Pancreas (tissue), 10 donors: ENCODE results near the gene ZNF253. TPM values are rescaled to one million over a fixed set of nuclear protein-coding genes. Genes with fewer than 3 reads are reported as not detected.
"Not testable (repeated sequence)": the region's sequence is repeated elsewhere in the genome, so short reads cannot be mapped to it uniquely, and the experiment has no call there.

Experiments used
- ATAC-seq, 4 donors: fragments of 200-7000 bp; cut with Tn5 transposase; one replicate each; pipeline versions ENCODE4 v1.8.0 to v1.9.1; 2020; ENCODE audit warnings: mild to moderate bottlenecking in 4 of 4, moderate library complexity in 4 of 4
- DNase-seq, 6 donors: peaks; one replicate each; pipeline ENCODE4 v3.0.0-alpha.2; 2020
- FAIRE-seq: peaks from 2 replicates; lab custom pipeline; 2012; peaks lifted over from hg19 to GRCh38; lab: Jason Lieb, UNC
- H3K27ac ChIP-seq, 4 donors: fragments of 200-600 bp; sonication (generic); 1 replicate in 3 of 4; 2 replicates in 1 of 4; pipeline versions ENCODE4 v1.5.0 to v1.8.0; 2020
- H3K27me3 ChIP-seq, 4 donors: fragments of 200-600 bp; one replicate each; pipeline ENCODE4 v1.8.0; 2021
- H3K36me3 ChIP-seq, 3 donors: fragments of 200-600 bp; sonication (generic) in 1 of 3; one replicate each; pipeline versions ENCODE4 v1.5.0 to v1.8.0; 2020 to 2021
- H3K4me1 ChIP-seq, 3 donors: fragments of 200-600 bp; one replicate each; pipeline ENCODE4 v1.8.0; 2021
- H3K4me3 ChIP-seq, 4 donors: fragments of 200-600 bp; sonication (generic) in 2 of 4; one replicate each; pipeline versions ENCODE4 v1.5.0 to v1.8.0; 2020 to 2021
- H3K9me3 ChIP-seq, 4 donors: fragments of 200-600 bp; one replicate each; pipeline ENCODE4 v1.8.0; 2021
- CTCF ChIP-seq, 4 donors: fragments of 200-600 bp; sonication (generic) in 3 of 4; IDR thresholded peaks; one replicate each; pipeline versions ENCODE4 v1.5.0 to v1.8.0; 2021; ENCODE audit warnings: antibody characterized with exemption in 4 of 4
- WGBS, 2 donors: extraction: QIAGEN DNeasy Blood & Tissue Kit; methylation state at CpG; one replicate each; pipeline ENCODE4 v1.1.7; 2013; 5-methylcytosine and 5-hydroxymethylcytosine counted together
- intact Hi-C, 3 donors: fragments of 100-400 bp; cut with DNase I; formaldehyde crosslinking; loops; one replicate each; pipeline versions ENCODE4 v1.11.1 to v1.14.2; 2022
- polyA plus RNA-seq, 2 donors: library from polyadenylated mRNA; stranded (reverse); fragments of 200-250 nt; gene quantifications; one replicate each; pipeline ENCODE4 v1.2.3, GENCODE V29; 2013
- total RNA-seq, 6 donors: library from RNA; stranded (reverse); fragmentation: NEBNext Ultra II Directional in 4 of 6; extraction: Animal tissue kit (Norgen Biotek cat#: 25700) in 4 of 6; gene quantifications; one replicate each; pipeline versions ENCODE4 v1.2.1 to v1.2.4, GENCODE V29; 2021 to 2023
- donor health status: healthy with polysubstance abuse.
- donor health status: DM: no; HTN: no; CAD: no; lungs with moderate emphysema.
- donor health status: DM: no; HTN: no; CAD: no.
- donor health status: control.
- donor health status: control.
- donor health status: Bipolar disorder and iron deficiency.
- donor health status: DM: yes; HTN: yes; CAD: no.
- donor health status: DM: no; HTN: no; CAD: no.
- donor health status: DM: no; HTN: no; CAD: no.
- donor health status: DM: yes; HTN: yes; CAD: no.

Gene ZNF253
- total and polyA plus RNA-seq, 8 donors = 2.3 to 12.7 (median 5.4) TPM

GRCh38 chr19:19847781-19848180 lies 17.9 kb upstream of the ZNF253 start:
- H3K9me3 ChIP-seq = no peaks in the 10 kb centered on the region
- no peak overlapping the region for H3K4me3 ChIP-seq
- 91 to 97% methylated on average over 12 of the region's 12 CpGs for WGBS, 2 donors
- H3K27ac ChIP-seq = no peak overlapping the region
- DNase-seq = no peak
- TF ChIP-seq CTCF (IDR thresholded peaks at IDR 0.05) = no peak
- intact Hi-C loops = no loop called here
- FAIRE-seq = no peak
- no peak for ATAC-seq
- no peaks in the 10 kb centered on the region for H3K27me3 ChIP-seq
- no peaks in the 10 kb centered on the region for H3K4me1 ChIP-seq
- no peaks in the 10 kb centered on the region for H3K36me3 ChIP-seq

GRCh38 chr19:19849056-19849455 lies 16.6 kb upstream of the ZNF253 start:
- H3K9me3 ChIP-seq = no peaks in the 10 kb centered on the region

GRCh38 chr19:19851740-19852139 lies 13.9 kb upstream of the ZNF253 start:
- H3K27me3 ChIP-seq, H3K4me3 ChIP-seq, H3K27ac ChIP-seq, intact Hi-C loops, H3K36me3 ChIP-seq, H3K4me1 ChIP-seq, ATAC-seq, H3K9me3 ChIP-seq, DNase-seq, FAIRE-seq: not testable (repeated sequence)
- 71 to 84% methylated on average over 2 of the region's 2 CpGs for WGBS, 2 donors

More at GRCh38 chr19:19849056-19849455, 16.6 kb upstream of the ZNF253 start:
- H3K4me3 ChIP-seq = no peak overlapping the region
- TF ChIP-seq CTCF (IDR thresholded peaks at IDR 0.05) = no peak
- FAIRE-seq = no peak
- no peak overlapping the region for H3K27ac ChIP-seq
- WGBS, 2 donors = 89 to 91% methylated on average over 6 of the region's 6 CpGs
- no peaks in the 10 kb centered on the region for H3K27me3 ChIP-seq
- no peaks in the 10 kb centered on the region for H3K4me1 ChIP-seq
- intact Hi-C loops = no loop called here
- no peak for DNase-seq
- ATAC-seq = no peak
- no peaks in the 10 kb centered on the region for H3K36me3 ChIP-seq

- 88 to 89% methylated on average over 2 of the region's 2 CpGs for WGBS, 2 donors
- DNase-seq (no peak), ATAC-seq (no peak), FAIRE-seq (no peak)
- Histone ChIP-seq H3K4me1 (no peaks in the 10 kb centered on the region), H3K27ac (no peak overlapping the region), H3K9me3 (no peaks in the 10 kb centered on the region), H3K36me3 (no peaks in the 10 kb centered on the region), H3K4me3 (no peak overlapping the region), H3K27me3 (no peaks in the 10 kb centered on the region)
- intact Hi-C loops = no loop called here
- no peak for TF ChIP-seq CTCF (IDR thresholded peaks at IDR 0.05)
Measured at GRCh38 chr19:19858751-19859150, 6.9 kb upstream of the ZNF253 start.

GRCh38 chr19:19860756-19861390 lies 4.8 kb upstream of the ZNF253 start:
- FAIRE-seq (no peak), ATAC-seq (no peak), DNase-seq (peak in 1 of 6 donors; percentile 37)
- Histone ChIP-seq H3K36me3 (no peaks in the 10 kb centered on the region), H3K27me3 (no peaks in the 10 kb centered on the region), H3K4me1 (no peaks in the 10 kb centered on the region), H3K4me3 (no peak overlapping the region), H3K27ac (no peak overlapping the region), H3K9me3 (no peaks in the 10 kb centered on the region)
- 34 to 35% methylated on average over 29 of the region's 29 CpGs for WGBS, 2 donors
- no peak for TF ChIP-seq CTCF (IDR thresholded peaks at IDR 0.05)
- intact Hi-C loops = no loop called here
